NCI-H345 (cell line): ENCODE results near the gene LY6G6D.
A peak's percentile ranks its signal among the peaks of the same experiment; 100 is the strongest.

Source experiments
- DNase-seq: peaks from one replicate; lab custom pipeline; 2025; lab: John Stamatoyannopoulos, UW

LY6G6D gene

DNA sequence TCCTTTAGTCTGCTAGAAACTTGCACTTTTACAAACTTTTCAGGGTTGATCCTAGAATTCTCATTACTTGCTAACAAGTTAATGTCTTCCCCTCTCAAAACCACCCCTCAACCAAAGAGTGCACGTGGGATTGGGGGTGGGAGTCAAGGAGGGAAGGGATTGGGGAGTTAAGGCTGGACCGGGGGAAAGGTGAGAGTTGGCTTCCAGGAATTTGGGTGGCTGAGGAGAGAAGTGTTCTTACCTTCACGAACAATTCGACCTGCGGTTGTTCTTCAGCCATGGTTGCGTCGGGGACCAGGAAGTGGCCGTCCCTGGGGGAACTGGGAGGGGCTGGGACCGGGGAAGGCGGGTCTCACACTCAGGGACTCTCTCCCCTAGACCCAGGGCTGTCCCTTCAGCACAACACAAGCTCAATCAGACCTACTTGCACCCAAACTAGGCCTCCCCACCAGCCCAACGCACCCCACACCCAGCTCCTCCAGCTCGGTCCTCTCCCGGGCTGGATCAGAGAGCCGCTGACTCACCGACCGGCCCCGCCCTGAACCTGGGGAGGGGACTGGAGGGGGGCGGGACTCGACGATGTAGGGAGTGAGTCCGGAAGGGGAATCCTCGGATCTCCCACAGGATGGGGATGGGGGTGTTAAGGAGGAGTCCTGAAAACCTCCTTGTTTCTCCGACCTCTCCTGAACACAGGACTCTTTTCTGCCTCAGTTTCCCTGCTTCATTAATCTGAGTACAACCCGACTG lies 21.0 kb downstream of the LY6G6D start, which contains the start of gene CLIC1:
Gene CLIC1, minus strand, starts transcription at position 510 of the 747 bp plus-strand sequence. Its CDS starts 230 bp downstream, at position 280.
- peak; percentile 84 for DNase-seq

DNA sequence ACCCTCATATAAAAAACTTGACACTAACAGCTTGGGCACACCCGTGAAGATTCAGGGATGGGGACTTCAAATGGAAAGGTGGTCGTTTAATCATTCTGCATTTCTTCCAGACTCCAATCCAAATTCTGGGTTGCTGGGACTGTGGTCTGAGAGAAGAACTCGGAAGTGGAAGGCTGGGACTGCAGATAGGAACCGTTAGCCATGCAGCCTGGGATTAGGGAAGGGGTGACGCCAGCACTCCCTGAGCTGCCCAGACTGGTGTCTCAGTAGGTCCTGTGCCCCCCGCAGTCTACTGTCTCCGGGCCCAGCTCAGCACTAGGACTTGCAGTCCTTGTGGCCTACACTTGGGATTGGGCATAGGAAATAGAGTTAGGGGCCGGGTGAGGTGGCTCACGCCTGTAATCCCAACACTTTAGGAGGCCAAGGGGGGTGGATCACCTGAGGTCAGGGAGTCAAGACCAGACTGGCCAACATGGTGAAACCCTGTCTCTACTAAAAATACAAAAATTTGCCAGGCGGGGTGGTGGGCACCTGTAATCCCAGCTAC lies 21.7 kb downstream of the LY6G6D start:
- no peak for DNase-seq

DNA sequence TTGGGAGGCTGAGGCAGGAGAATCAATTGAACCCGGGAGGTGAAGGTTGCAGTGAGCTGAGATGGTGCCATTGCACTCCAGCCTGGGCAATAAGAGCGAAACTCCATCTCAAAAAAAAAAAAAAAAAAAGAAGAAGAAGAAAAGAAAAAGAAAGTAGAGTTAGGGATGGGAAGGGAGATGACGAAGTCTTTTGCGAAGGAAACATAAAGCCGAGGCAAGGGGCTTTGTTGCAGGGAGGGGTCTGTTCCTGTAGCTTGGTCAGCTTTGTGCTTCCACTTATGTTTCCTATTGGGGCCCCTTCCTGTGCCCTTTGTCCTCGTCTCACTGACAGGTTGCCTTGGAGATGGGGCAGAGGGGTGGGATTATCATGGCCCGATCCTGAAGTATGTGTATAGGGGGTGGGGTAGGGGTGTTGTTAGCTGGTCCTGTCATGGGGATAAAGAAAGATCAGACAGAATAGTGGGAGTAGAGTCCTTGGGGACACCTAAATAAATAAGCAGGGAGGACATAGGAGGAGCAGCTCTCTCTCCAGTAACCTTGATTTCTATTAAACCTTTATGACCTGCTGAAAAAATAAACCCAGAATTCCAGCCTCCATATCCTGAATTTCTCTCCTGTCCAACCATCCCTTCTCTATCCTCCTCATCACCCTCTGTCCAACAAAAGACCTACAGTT lies 22.3 kb downstream of the LY6G6D start:
- peak; percentile 40 for DNase-seq

DNA sequence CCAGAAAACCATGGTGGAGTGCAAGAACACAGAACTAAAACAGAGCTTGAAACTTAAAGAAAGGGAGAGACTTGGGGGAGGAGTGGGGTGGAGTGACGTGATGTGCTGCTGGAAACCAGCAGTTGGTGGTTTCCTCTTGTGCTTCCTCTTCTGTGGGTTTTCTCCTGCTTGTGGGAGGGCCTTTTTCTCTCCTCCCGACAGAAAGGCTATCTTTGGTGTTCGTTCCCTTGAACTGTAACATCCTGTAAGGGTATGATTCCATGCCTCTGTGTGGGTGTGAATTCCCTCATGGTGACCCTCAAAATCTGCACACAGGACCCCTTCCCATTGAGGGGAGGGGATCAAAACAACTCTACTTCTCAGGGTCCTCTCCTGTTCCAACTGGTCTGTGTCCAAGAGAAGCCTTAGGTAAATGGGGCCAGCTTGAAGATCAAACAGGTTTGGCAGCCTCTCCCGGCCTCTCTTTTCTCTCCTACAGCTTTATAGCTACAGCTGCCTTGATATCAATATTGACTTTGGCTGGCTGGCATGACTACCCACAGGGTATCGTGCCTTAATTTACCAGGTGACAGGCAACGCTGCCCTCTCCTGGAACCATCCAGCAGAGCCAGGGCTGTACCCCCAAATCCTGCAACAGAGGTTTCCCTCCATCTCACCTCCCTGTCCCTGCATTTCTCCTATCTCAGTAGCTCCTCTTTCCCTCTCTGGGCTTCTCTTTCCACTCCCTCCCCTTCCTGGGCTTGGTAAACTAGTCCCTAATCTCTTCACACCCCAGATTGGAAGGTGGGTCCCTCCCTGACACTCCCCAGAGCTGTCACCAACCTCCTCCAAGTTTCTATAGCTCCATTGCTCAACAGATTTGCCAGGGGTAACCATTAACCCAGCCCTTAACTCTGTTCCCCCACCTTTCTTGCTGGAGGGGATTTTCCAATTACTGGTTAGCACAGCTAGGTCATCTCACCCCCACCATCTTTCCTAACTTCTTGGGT lies 23.1 kb downstream of the LY6G6D start:
- peak; percentile 92 for DNase-seq

DNA sequence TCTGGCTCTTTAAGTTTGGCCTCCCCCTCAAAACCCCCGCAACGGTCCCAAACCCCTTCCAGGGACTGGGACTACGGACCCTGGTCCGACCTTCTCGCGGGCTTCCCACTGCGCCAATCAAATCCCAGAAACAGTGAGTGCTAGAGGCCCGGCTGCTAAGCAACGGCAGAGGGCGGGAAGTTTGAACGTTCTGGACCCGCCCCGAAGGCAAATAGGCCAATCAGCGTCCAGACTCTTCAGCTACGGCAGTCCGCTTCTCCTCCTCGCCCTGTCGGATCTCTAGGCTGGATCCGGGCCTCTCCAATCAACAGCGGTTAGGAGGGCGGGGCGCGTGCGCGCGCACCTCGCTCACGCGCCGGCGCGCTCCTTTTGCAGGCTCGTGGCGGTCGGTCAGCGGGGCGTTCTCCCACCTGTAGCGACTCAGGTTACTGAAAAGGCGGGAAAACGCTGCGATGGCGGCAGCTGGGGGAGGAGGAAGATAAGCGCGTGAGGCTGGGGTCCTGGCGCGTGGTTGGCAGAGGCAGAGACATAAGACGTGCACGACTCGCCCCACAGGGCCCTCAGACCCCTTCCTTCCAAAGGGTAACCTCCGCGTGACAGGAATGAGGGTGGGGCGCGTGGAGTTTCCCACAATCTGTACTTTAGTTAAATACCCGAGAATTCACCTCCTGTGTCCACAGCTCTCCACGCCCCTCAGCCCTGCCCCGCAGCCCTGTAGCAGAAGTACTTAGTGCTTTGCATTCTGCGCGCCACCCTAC lies 24.7 kb downstream of the LY6G6D start, which contains the start of gene MSH5:
Gene MSH5, plus strand, starts transcription at position 367 of the 758 bp plus-strand sequence. CDS start 462 bp downstream, outside the sequence.
- peak; percentile 99 for DNase-seq

DNA sequence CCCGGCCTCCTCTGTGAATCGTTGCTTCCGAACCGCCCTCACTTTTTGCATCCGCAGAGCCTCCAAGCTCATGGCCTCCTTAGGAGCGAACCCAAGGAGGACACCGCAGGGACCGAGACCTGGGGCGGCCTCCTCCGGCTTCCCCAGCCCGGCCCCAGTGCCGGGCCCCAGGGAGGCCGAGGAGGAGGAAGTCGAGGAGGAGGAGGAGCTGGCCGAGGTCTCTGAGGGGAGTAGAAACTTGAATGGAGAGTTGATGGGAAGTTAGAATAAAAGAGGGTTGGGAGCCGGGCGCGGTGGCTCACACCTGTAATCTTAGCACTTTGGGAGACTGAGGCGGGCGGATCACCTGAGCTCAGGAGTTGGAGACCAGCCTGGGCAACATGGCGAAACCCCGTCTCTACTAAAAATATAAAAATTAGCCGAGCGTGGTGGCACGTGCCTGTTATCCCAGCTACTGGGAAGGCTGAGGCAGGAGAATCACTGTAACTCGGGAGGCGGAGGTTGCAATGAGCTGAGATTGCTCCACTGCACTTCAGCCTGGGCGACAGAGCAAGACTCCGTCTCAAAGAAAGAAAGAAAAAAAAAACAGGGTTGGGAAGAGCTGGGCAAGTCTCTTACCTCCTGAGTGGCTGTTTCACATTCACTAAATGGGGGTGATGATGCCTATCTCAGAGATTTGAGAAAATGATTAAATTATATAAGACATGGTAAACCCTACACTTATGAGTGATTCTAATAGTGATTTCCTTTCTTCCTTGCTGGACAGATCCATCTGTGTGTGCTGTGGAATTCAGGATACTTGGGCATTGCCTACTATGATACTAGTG lies 25.5 kb downstream of the LY6G6D start:
- DNase-seq = no peak

DNA sequence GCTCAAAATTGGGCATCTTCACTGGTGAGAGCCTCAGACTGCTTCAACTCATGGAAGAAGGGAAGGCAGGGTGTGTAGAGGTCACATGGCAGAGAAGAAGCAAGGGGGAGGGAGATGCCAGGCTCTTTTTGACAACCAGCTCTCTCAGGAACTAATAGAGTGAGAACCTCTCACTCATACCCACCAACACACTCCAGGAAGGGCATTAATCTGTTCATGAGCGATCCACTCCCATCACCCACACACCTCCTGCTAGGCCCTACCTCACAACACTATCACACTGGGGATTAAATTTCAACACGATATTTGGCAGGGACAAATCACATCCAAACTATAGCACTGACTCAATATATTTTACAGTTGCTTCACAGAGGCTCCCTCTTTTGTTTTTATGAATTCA lies 26.7 kb downstream of the LY6G6D start:
- DNase-seq = no peak

DNA sequence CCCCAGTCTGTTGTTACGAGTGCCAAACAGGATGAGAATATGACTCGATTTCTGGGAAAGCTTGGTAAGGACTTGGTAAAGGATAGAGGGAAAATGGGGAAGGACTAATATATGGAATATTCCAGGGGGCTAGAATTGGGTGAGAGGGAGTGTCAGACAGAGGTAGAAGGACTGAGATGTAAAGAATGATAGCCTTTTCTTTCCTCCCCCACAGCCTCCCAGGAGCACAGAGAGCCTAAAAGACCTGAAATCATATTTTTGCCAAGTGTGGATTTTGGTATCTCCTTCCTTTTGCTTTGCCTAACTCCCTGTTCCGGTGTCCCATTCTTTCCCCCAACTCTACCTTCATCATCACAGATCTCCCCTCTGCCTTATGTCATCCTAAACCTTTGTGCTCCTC lies 27.7 kb downstream of the LY6G6D start:
- no peak for DNase-seq

DNA sequence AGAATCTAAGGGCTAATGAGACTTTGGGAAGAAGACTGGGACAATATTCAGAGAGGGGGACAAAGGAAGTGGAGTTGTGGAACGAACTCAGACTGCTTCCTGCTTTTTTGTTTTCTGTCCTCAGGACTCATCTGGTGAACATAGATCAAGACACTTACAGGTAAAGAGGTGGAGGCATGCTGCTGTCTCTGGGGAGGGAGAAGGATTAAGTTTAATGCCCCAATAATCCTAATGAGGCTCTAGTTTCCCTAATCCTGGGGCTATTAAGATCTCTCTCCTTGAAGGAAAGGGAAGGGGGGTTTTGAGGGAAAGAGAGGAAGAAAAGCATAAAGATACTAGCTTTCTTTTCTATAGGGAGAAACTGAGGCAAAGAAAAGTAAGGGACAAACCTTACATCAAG lies 29.3 kb downstream of the LY6G6D start:
- DNase-seq = no peak

DNA sequence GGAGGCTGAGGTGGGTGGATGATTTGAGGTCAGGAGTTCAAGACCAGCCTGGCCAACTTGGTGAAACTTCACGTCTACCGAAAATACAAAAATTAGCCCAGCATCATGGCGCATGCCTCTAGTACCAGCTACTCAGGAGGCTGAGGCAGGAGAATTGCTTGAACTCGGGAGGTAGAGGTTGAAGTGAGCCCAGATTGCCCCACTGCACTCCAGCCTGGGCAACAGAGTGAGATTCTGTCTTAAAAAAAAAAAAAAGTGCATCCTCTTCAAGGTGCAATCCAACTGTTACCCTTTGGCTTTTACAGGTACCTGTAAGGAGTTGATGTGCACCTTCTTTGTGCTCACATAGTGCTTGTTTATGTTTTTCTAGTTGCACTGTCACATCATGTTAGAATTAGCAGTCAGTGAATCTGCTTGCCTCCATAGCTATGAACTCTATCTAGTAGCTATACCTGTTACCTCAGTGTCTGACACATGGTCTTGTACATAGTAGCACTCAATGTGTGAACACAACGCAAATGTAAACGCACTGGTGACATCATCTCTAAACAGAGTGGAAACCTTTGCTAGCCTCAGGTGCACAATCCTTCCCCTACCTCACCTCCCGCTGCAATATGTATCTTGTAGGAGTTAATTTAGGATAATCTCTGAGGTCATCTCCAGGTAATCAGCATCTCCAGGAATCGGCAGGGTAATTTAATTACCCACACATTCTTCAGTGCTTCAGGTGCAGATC lies 34.3 kb downstream of the LY6G6D start:
- DNase-seq = no peak

DNA sequence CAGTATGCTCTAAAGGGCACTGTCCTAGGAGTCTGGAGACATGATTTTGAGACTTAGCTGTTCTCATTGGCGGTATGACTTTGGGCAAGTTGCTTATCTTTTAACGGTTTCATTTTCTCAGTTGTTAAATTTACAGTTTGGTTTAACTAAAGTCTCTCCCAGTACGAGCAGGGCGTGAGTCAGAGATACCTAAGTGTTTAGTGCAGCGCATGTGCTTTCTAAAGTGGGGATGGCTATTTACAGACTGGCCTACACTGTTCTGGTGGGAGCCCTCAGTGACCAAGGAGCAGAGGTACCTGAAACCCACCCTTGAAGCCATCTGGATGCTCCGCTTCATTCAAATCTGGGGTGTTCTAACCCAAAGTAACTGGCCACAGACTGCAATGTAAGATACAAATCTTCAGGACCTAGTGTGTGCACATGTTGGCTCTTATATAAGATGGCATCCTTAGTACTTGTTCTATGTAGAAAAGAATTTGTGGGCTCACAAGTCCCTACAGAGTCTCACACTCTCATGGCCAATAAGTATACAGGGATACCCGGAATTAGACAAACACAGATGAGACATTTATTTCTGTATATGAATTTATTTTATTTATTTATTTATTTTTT lies 35.4 kb downstream of the LY6G6D start:
- DNase-seq = no peak

DNA sequence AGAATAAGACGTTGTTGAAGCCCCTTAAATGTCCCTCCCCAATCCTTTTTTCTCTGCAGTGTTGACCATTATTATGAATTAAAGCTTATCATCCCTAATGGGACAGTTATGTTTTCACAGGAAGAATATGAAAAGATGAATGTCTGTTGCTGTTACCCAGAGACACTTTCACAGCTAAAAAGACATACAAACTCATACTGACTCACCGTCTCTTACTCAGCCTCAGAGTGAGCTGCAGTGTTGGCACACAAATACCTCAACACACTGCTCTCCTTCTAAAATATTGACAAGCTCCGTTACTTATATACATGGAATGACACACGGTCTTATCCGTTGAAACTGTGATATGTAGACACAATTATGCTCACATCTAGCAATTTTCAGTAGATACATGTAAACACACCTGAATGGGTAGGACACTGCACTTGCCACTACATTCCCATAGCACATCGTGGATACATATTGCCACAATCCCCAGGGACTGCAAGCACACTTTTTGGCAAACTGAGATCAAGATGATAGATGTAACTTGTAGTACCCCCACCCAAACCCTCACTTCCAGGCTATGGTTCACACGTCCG lies 37.7 kb downstream of the LY6G6D start:
- DNase-seq = no peak

DNA sequence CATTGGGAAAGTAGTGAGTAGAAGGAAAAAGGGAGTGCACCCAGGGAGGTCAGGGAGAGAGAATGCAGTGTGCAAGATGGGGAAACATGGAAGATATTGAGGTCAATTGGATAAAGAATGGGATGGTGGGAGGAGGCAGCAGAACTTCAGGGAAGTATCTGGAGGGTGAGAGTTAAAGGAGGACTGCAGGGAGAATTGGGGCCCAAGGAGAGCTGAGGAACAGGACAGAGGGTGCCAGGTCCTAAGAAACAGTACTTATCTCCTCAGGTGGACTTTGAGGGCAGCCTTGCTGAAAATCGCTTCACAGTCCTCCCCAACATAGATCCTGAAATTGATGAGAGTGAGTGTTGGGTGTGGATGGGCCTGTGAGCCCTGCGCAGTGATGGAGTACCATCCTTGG lies 43.1 kb downstream of the LY6G6D start:
- no peak for DNase-seq

DNA sequence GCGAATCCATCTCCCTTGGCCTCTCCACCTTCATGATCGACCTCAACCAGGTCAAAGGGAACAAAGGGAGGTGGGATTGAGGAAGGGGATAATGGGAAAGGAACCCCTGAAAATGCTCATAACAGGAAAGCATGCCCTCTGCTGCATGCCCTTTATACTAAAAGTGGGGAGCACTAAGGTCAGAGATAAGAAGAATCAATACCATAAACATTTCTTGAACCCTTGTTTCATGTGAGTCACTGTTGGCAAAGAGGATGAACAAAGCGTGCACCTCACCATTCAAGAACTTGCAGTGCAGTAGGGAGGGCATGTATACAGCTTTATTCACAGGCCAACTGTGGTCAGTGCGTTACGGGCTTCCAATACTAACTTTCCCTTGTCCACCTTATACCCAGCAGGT lies 45.6 kb downstream of the LY6G6D start:
- no peak for DNase-seq

DNA sequence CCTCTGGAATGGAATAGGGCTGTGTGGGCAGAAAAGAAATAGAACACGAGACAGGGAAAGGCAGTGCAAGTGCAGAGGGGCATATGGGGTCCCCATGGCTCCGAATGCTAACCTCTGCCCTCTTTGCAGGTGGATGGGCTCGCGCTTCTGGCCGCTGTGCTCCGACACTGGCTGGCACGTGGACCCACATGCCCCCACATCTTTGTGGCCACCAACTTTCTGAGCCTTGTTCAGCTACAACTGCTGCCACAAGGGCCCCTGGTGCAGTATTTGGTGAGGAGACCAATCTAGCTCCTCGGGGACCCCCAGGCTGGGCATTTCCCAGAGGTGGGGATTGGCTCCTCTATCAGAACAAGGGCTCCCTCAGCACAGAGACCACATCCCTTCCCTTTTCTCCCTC lies 46.2 kb downstream of the LY6G6D start:
- no peak for DNase-seq

DNA sequence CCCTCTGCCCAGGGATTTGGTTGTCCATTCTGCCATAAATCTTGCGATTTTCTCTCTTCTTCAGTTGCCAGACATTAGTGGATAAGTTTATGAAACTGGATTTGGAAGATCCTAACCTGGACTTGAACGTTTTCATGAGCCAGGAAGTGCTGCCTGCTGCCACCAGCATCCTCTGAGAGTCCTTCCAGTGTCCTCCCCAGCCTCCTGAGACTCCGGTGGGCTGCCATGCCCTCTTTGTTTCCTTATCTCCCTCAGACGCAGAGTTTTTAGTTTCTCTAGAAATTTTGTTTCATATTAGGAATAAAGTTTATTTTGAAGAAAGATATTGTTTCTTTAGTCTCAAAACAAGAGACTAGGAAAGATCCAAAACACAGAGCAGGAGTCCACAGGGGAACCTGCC lies 47.2 kb downstream of the LY6G6D start, which contains the start of gene SAPCD1:
Gene SAPCD1, plus strand, starts transcription at position 301 of the 400 bp plus-strand sequence. CDS start 399 bp downstream, outside the sequence.
- no peak for DNase-seq

DNA sequence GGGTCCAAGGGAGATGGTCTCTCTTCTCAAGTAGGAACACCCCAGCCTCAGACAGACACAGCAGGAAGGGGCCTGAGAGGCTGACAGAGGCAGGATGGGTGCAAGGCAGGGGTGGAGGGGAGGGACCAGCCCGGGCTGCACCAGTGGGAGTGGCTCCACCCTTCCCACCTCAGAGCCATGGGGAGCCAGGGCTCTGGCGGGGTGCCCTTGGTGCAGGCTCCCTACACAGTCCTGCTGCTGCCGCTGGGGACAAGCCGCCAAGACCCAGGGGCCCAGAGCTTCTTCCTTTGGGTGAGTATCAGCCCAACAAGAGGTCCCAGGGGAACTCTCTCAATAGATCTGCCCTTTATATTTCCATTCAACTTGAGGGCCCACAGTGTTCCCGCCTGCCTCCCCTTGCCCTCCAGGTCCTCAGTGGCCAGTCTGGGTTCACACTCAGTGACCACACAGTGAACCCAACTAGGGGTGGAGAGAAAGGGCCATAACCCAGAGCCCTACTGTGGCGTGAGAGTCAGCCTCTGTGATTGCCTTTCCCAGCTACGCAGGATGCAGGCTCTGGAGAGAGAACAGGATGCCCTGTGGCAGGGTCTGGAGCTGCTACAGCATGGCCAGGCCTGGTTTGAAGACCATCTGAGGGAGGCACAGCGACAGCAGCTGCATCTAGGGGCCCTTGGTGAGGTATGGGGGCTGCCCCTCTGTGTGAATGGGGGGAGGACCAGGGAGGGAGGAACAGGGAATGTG lies 47.9 kb downstream of the LY6G6D start:
- no peak for DNase-seq

DNA sequence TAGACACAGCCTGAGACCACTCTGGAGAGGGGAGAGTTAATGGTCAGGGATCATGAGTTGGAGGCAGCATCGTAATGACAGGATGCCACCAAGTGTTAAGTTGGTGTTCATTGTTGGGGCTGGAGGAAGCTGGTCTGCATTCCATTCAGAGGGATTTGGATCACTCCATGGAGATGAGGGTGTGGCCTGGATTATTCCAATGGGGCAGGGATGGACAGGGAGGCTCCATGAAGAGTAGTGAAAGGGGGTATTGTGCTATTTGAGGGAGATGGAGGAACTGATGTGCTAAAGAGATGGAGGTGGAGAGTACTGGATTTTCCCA lies 48.4 kb downstream of the LY6G6D start:
- DNase-seq = no peak
